ENCODE results near the gene PTPRM. TPM values are rescaled to one million over a fixed set of nuclear protein-coding genes. Genes with fewer than 3 reads are reported as not detected.

The PTPRM gene
- total RNA-seq (2021): 3.9 and 6.2 TPM in 2 replicates
- long read RNA-seq, partial matches to known transcripts: 1 of 6 reads
- long read RNA-seq, other reads (novel, unspliced or antisense): 5 of 6 reads

DNA sequence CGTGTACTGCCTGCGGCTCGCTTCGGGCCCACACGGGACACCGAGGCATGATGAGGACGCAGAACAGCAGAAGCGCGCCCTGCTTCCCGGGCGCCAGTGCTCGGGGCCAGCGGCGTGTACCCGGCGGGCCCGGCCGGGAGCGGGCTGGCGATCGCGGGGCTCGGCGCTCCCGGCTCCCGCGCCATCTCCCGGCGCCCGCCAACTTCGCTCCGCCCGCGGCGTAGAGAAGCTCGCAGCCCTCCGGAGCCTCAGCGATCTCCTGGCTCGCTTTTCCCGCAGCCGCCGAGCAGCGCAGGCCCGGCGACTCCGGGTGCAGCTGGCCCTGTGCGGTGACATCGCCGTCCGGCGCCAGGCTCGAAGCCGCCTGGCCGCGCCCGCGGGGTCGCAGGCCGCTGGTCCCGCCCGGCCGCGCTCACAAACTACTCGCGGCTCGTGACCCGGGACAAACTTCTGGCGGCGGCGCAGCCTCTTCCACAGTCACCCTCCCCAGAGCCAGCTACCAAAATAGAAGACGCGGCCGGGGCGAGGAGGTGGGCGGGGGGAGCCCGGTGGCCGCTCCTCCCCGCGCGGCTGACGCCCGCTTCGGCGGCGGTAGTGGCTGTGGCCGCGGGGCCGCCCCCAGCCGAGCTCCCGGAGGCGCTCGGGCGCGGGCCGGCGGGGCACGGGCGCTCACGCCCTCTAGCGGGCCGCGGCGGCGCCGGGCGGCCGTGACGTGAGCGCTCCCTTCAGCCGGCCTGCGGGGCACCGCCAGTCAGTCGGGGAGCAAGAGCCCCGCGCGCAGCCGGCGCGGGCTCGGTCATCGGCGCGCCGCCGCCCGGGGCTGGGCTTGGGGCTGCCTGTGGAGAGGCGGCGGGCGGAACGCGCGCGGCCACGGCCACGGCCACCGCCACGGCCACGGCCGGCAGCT is at the start of gene PTPRM:
PTPRM (plus strand) TSS at position 750 of the 907 bp plus-strand sequence. CDS start 503 bp downstream, outside the sequence.
- Histone ChIP-seq H3K79me1 (ENCODE audit: insufficient read depth, low read depth, low read length, poor library complexity, severe bottlenecking) (no peaks in the 10 kb centered on the region), H3K9ac (ENCODE audit: extremely low read depth, insufficient read length, low read length) (no peak within 1 kb of the TSS), H4K91ac (ENCODE audit: insufficient read length, low read depth, low read length) (no peak within 1 kb of the TSS), H3K9me3 (ENCODE audit: control insufficient read depth, low read depth, low read length) (no peaks in the 10 kb centered on the region), H2BK120ac (ENCODE audit: low read depth, low read length, poor library complexity, severe bottlenecking) (no peak within 1 kb of the TSS), H3K18ac (ENCODE audit: insufficient read length, low read depth, low read length) (peak within 1 kb of the TSS; percentile 62), H3K23me2 (ENCODE audit: insufficient read length, low read depth, low read length, poor library complexity, severe bottlenecking) (peaks cover 14% of the 10 kb centered on the region), H4K8ac (replicated peaks; ENCODE audit: insufficient read length, low read depth, low read length) (no peak within 1 kb of the TSS), H3K27me3 (ENCODE audit: insufficient read depth, low read length) (peaks cover 15% of the 10 kb centered on the region; the same call in 1 of the 2 replicates), H4K5ac (ENCODE audit: insufficient read length, low read depth, low read length) (no peak within 1 kb of the TSS), H3K4ac (ENCODE audit: low read depth, low read length) (no peak within 1 kb of the TSS), H3T11ph (ENCODE audit: low read length) (no peak within 1 kb of the TSS), H2BK5ac (ENCODE audit: insufficient read length, low read length) (no peak within 1 kb of the TSS), H3K23ac (ENCODE audit: insufficient read length, low read depth, low read length) (no peak within 1 kb of the TSS), H4K20me1 (ENCODE audit: control insufficient read depth, insufficient read depth, insufficient read length) (no peaks in the 10 kb centered on the region), H3K27ac (ENCODE audit: insufficient read length, low read depth, low read length) (no peak within 1 kb of the TSS), H2BK20ac (ENCODE audit: low read depth, low read length, poor library complexity, severe bottlenecking) (no peak within 1 kb of the TSS), H3K4me2 (ENCODE audit: insufficient read depth, insufficient read length, low read length) (peak within 1 kb of the TSS; percentile 76), H3K79me2 (ENCODE audit: insufficient read depth, low read length) (no peaks in the 10 kb centered on the region), H2AFZ (ENCODE audit: low read length) (no peak within 1 kb of the TSS), H2AK5ac (ENCODE audit: insufficient read length, low read length) (no peak within 1 kb of the TSS), H3K14ac (ENCODE audit: insufficient read depth, low read length) (peak within 1 kb of the TSS; percentile 73), H3K56ac (ENCODE audit: insufficient read length, low read depth, low read length) (no peak within 1 kb of the TSS), H3K4me1 (ENCODE audit: insufficient read depth, low read length) (peaks cover 1% of the 10 kb centered on the region; the same call in 1 of the 2 replicates), H2BK12ac (ENCODE audit: insufficient read length, low read depth, low read length) (no peak within 1 kb of the TSS), H2BK15ac (ENCODE audit: low read depth, low read length) (no peak within 1 kb of the TSS)
- H3K36me3 Mint-ChIP-seq (ENCODE audit: insufficient read depth in 1 of 3, low read depth in 3 of 3): 0 out of 7 replicates have a peak, but pooled peaks cover 0 to 9% (median 0%) of the 10 kb centered on the region in 3 experiments
- H3K9me3 Mint-ChIP-seq: peaks cover 0 to 5% of the 10 kb centered on the region in 2 experiments; a peak in 1 of 5 replicates
- TF ChIP-seq, protein P1, sequence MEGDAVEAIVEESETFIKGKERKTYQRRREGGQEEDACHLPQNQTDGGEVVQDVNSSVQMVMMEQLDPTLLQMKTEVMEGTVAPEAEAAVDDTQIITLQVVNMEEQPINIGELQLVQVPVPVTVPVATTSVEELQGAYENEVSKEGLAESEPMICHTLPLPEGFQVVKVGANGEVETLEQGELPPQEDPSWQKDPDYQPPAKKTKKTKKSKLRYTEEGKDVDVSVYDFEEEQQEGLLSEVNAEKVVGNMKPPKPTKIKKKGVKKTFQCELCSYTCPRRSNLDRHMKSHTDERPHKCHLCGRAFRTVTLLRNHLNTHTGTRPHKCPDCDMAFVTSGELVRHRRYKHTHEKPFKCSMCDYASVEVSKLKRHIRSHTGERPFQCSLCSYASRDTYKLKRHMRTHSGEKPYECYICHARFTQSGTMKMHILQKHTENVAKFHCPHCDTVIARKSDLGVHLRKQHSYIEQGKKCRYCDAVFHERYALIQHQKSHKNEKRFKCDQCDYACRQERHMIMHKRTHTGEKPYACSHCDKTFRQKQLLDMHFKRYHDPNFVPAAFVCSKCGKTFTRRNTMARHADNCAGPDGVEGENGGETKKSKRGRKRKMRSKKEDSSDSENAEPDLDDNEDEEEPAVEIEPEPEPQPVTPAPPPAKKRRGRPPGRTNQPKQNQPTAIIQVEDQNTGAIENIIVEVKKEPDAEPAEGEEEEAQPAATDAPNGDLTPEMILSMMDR (conservative IDR thresholded peaks at IDR 0.05): no peak; the same call in 2 of the 3 replicates
- no peak within 1 kb of the TSS for H3K27ac Mint-ChIP-seq
- H3K4me3 Mint-ChIP-seq: peak within 1 kb of the TSS; percentile 66 to 79
- H3K27me3 Mint-ChIP-seq (ENCODE audit: low read depth): peaks cover 51% of the 10 kb centered on the region
- peaks cover 14 to 15% of the 10 kb centered on the region in 2 experiments for H3K4me1 Mint-ChIP-seq
- DNase-seq: peak; percentile 71
- WGBS (ENCODE audit: extremely low coverage, insufficient read length, low lambda C conversion rate): no CpG with 5 or more reads among the region's 139 CpGs
